AG04449 (cell line): ENCODE results near the gene IMPDH2.
A peak's percentile ranks its signal among the peaks of the same experiment; 100 is the strongest.

Experiments used
- CTCF ChIA-PET: fragments of 350-600 bp; formaldehyde crosslinking; extraction: SDS; loops from one replicate; lab custom pipeline; 2021; ENCODE audit warnings: antibody characterized with exemption; lab: Yijun Ruan, JAX
- POLR2A ChIA-PET: fragments of 400-600, 350-600 bp; formaldehyde crosslinking; extraction: SDS; loops from one replicate; lab custom pipeline; 2020; ENCODE audit warnings: antibody characterized with exemption, inconsistent platforms; lab: Yijun Ruan, JAX
- DNase-seq: peaks from one replicate; pipeline ENCODE4 v3.0.0-alpha.2; 2010; ENCODE audit warnings: low read depth, low spot score
- H3K4me3 ChIP-seq: 2 replicates; pipeline ENCODE4 v1.5.1; 2011; ENCODE audit warnings: low read depth, mild to moderate bottlenecking, control low read depth, low read length
- CTCF ChIP-seq: IDR thresholded peaks from one replicate; pipeline ENCODE4 v1.5.1; 2011; ENCODE audit warnings: mild to moderate bottlenecking, moderate library complexity, low read length, control low read depth, inconsistent platforms; ENCODE audit not compliant: insufficient read depth; ENCODE audit errors: missing control alignments

Gene IMPDH2

DNA sequence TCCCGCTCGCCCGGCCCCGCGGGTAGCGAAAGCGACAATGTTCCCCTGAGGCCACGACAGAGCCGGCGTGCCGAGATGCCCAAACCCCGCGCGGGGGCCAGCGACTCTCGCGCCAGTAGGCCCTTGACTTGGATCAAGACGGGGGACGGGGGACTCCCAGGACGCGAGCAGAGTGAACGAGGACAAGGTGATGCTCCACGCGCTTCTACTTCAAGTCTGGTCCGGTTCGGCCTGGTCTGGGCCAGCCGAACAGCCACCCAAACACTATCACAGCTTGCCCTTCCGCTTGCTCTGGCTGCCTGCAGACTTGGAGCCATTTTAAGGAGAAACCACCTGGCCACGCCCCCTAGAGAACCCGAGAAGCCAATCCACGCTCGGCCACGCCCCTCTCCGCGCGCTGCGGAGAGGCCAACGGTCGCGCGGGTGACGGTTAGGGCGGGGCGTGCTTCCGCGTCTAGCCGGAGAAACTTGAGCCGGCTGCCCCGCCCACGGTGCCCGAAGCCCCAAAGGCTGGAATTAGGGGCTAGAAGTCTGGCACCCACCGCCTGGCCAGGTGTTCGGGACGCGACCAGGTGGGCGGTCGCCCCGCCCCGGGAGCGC, 7.9 kb downstream of the IMPDH2 start:
- TF ChIP-seq CTCF = no peak
- ChIA-PET CTCF (interaction anchor here (0.9 to 9.8 kb wide), 19 partner anchors 8 to 174 kb away, joined by 3 to 95 read pairs (median 6); partner anchors contain the start of genes P4HTM, QRICH1 and WDR6), POLR2A (interaction anchor here (0.6 to 3.4 kb wide), 18 partner anchors 8 to 428 kb away, joined by 3 to 70 read pairs (median 4); partner anchors contain the start of genes IMPDH2, LAMB2, NICN1 and P4HTM)
- H3K4me3 ChIP-seq = peak overlapping the region; percentile 94
- DNase-seq = peak; percentile 65

DNA sequence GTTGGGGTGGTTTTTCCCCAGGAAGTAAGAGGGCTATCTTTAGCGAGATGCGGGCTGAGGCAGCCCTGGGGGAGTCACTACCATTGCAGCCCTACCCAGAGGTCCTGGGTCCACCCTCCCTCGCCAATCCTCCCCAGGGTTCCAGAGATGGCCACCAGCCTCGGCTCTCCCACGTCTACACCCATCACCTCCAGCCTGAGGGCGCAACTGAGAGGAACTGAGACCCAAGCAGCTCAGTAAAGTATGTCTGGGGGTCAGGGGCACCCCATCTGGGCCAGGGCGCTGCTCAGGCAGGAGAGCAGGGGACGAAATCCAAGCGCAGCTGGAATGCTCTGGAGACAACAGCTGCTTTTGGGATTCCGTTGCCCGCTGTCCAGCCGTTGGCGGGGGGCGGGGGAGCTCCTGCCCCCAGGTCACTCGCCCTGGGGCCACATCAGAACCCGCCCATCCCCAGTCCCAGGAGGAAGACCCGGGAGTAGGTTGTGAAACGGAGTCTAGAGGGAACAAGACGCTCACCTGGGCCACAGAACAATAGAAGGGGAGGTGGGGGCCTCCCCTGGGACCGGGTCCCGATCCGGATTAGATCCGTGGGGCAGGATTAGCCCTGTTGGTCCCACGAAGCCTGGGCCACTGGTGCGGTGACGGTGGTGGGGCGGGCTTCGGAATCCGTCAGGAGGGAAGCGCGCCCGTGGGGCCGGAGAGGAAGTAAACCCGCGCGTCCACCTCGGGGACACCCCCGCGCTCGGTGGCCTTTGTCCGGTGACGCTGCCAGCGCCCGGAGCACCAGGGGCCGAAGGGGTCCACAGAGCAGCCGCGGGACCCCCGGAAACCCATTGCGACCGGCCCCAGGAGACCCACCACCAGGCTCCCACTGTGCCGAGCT, 8.6 kb downstream of the IMPDH2 start:
- no peak for TF ChIP-seq CTCF
- ChIA-PET CTCF (interaction anchor here (0.9 to 9.8 kb wide), 8 partner anchors 7 to 73 kb away, joined by 3 to 95 read pairs (median 24); partner anchors contain the start of genes P4HTM, QRICH1 and WDR6), POLR2A (interaction anchor here (0.6 to 3.4 kb wide), 14 partner anchors 8 to 429 kb away, joined by 3 to 70 read pairs (median 4); partner anchors contain the start of genes IMPDH2, NICN1, P4HTM and QRICH1)
- peak overlapping the region; percentile 94 for H3K4me3 ChIP-seq
- no peak for DNase-seq

GRCh38 chr3:49019941-49020329, 9.3 kb downstream of the IMPDH2 start:
- H3K4me3 ChIP-seq = peak overlapping the region; percentile 94
- CTCF ChIA-PET = interaction anchor here (3.8 to 9.8 kb wide), 3 partner anchors 7 to 30 kb away, joined by 59 to 95 read pairs (median 64); partner anchors contain the start of genes P4HTM and WDR6
- TF ChIP-seq CTCF = no peak
- POLR2A ChIA-PET = interaction anchor here (0.6 to 3.4 kb wide), 8 partner anchors 8 to 74 kb away, joined by 3 to 70 read pairs (median 22); partner anchors contain the start of genes IMPDH2, P4HTM, QRICH1 and WDR6
- no peak for DNase-seq

DNA sequence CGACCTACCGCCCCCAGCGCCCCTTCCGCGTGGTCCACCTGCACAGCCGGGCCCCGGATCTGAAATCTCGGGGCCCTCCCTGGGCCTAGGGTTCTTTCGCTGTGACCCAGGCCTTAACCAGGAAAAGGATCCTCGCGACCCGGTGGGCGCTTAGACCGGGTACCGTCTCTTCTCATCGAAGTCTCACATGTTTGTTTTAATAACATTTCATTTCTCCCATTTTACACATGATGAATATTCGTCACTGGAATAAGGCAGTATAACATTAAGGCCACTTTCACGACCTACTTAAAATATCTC, 10.5 kb downstream of the IMPDH2 start:
- CTCF ChIA-PET = interaction anchor here (9.8 kb wide), 1 partner anchor 12 kb away, joined by 95 read pairs; the partner anchor contains the start of gene WDR6
- POLR2A ChIA-PET = interaction anchor here (1.0 to 4.4 kb wide), 3 partner anchors 11 to 29 kb away, joined by 3 to 51 read pairs (median 17); partner anchors contain the start of genes IMPDH2, P4HTM and WDR6
- peak overlapping the region; percentile 79 for H3K4me3 ChIP-seq
- no peak for TF ChIP-seq CTCF
- no peak for DNase-seq

- peak within 1 kb of the TSS; percentile 79 for H3K4me3 ChIP-seq
- CTCF ChIA-PET = interaction anchor here (1.4 to 9.8 kb wide), 3 partner anchors 11 to 29 kb away, joined by 3 to 95 read pairs (median 14); partner anchors contain the start of gene WDR6
- no peak for DNase-seq
- POLR2A ChIA-PET = interaction anchor here (0.7 to 4.4 kb wide), 4 partner anchors 10 to 28 kb away, joined by 3 to 51 read pairs (median 10); partner anchors contain the start of genes IMPDH2, P4HTM and WDR6
- no peak for TF ChIP-seq CTCF
Observed at GRCh38 chr3:49017971-49018706, 11.1 kb downstream of the IMPDH2 start, which contains the start of gene DALRD3. DALRD3 (minus strand) TSS chr3:49018580; CDS start chr3:49018564, 16 bp downstream.
